ENCODE measurements around the gene LASP1. TPM values are rescaled to one million over a fixed set of nuclear protein-coding genes. Genes with fewer than 3 reads are reported as not detected.

LASP1 gene
- total and polyA plus RNA-seq, 2 of the 8 experiments (the other 6 are each of a cell fraction or from before 2014, with no cell fraction given), result 114 to 180 TPM

DNA sequence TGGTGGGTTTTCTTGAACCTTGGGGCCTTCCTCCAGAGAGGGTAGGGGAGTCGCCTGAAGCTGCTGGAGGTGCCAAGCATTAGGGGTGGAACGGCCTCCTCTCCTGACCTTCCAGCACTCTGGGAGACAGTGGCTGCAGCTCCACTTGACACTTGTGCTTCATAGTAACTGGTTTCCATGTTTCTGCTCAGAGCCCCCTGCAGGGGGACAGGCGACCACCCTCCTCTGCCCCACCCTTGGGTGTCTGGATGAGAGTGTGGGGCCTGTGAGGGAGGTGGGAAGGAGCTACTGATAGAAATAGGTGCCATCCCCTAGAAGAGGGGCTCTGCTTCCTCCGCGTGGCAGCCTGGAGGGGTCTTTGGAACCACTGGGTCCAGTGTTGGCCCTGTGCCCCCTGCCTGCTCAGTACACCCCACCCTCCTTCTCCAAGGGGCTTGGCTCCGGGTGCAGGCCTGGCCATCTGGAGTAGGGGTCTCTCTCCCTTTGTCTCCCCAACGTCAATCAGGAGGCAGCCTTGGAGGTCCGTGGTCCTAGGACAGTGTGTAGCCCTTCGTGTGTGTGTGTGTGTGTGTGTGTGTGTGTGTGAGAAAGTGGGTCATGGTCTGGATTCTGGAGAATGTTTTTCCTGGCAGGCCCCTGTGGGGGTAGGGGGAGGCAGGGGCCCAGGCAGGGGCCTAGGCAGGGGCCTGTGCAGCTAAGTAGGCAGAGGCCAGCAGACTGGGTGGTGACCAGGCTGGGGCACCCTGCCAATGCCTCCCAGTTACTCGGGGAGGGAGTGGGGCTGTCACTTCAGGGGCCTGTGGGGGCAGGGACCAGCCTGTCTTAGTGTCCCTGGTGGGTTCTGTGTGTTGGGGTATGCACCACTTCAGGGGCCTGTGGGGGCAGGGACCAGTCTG is 4.9 kb downstream of the LASP1 start:
- Histone ChIP-seq H3K4me3 (ENCODE audit: extremely low read depth in 1 of 4, insufficient read depth in 2 of 4, low read depth in 3 of 4, low read length in 4 of 4) (no peak overlapping the region), H4K91ac (replicated peaks; ENCODE audit: insufficient read length, low read length) (peak overlapping the region; percentile 15), H3K4me1 (replicated peaks in 1 of 4; ENCODE audit: control insufficient read depth in 3 of 4, insufficient read depth in 4 of 4, low read length in 3 of 4) (peaks cover 15 to 56% (median 34%) of the 10 kb centered on the region in 4 experiments), H3K9me3 (ENCODE audit: insufficient read depth in 2 of 2, low read depth in 1 of 2, low read length in 1 of 2) (no peaks in the 10 kb centered on the region), H4K8ac (ENCODE audit: extremely low read depth, insufficient read depth, low read length) (no peak overlapping the region), H3K56ac (replicated peaks; ENCODE audit: insufficient read length, low read depth, low read length) (no peak overlapping the region), H3K27me3 (replicated peaks in 1 of 4; ENCODE audit: control insufficient read depth in 3 of 4, extremely low read depth in 1 of 4, insufficient read depth in 3 of 4, low read length in 3 of 4) (no peaks in the 10 kb centered on the region), H3K27ac (ENCODE audit: low read depth, low read length) (peak overlapping the region; percentile 36; the same call in 1 of the 2 replicates), H2BK20ac (ENCODE audit: low read length) (0 out of 2 replicates have a peak overlapping the region, but pooled peaks have one; percentile 61), H3K79me2 (ENCODE audit: control insufficient read depth in 1 of 2, insufficient read depth in 2 of 2, low read length in 2 of 2) (peaks cover 32 to 81% of the 10 kb centered on the region in 2 experiments), H4K20me1 (replicated peaks in 1 of 2; ENCODE audit: control insufficient read depth in 1 of 2, insufficient read depth in 2 of 2, low read length in 2 of 2) (peaks cover 2 to 9% of the 10 kb centered on the region in 2 experiments), H2BK120ac (replicated peaks; ENCODE audit: low read depth, low read length) (no peak overlapping the region), H3K23ac (ENCODE audit: insufficient read length) (no peak overlapping the region), H3K4me2 (ENCODE audit: insufficient read depth in 1 of 2, low read depth in 2 of 2, low read length in 2 of 2) (0 out of 4 replicates have a peak overlapping the region, but pooled peaks of 1 of the 2 experiments have one; percentile 3), H3K23me2 (ENCODE audit: low read depth, low read length) (peaks cover 10% of the 10 kb centered on the region; the same call in 1 of the 2 replicates), H3K9ac (replicated peaks in 1 of 4; ENCODE audit: extremely low read depth in 1 of 4, low read depth in 3 of 4, low read length in 3 of 4) (peak overlapping the region in 1 of 4 experiments; percentile 1; a peak in 1 of 7 replicates), H4K5ac (ENCODE audit: insufficient read length, low read depth, low read length) (no peak overlapping the region), H3K14ac (ENCODE audit: insufficient read length) (no peak overlapping the region), H2AK5ac (ENCODE audit: low read depth, low read length) (0 out of 2 replicates have a peak overlapping the region, but pooled peaks have one; percentile 45), H2BK15ac (ENCODE audit: low read length) (no peak overlapping the region; the same call in 1 of the 2 replicates), H3K36me3 (ENCODE audit: control insufficient read depth in 2 of 4, insufficient read depth in 4 of 4, low read length in 3 of 4) (peaks cover 0 to 3% (median 1%) of the 10 kb centered on the region in 4 experiments; a peak in 2 of 8 replicates), H2BK12ac (ENCODE audit: low read depth, low read length) (peak overlapping the region; percentile 27; the same call in 1 of the 2 replicates), H3K4ac (replicated peaks; ENCODE audit: insufficient read length, low read depth, low read length) (no peak overlapping the region), H2BK5ac (ENCODE audit: low read depth, low read length) (0 out of 2 replicates have a peak overlapping the region, but pooled peaks have one; percentile 73), H3K18ac (ENCODE audit: extremely low read depth, low read length) (no peak overlapping the region), H3K79me1 (ENCODE audit: low read depth, low read length) (peaks cover 31% of the 10 kb centered on the region), H2AFZ (ENCODE audit: low read length) (no peak overlapping the region)
- no peak for DNase-seq (ENCODE audit: low read depth in 1 of 2, low spot score in 2 of 2)
- WGBS, 2 experiments (ENCODE audit: extremely low coverage in 1 of 2, insufficient coverage in 1 of 2, insufficient read length in 1 of 2, insufficient replicate concordance in 2 of 2, low coverage in 1 of 2, low lambda C conversion rate in 2 of 2, missing lambda C conversion rate in 1 of 2), result 88% methylated on average over 10 of the region's 10 CpGs; no CpG with 5 or more reads in 1 of the 2 experiments
- no peak for FAIRE-seq
- POLR2A ChIA-PET (ENCODE audit: partially characterized antibody), result interaction anchor here (1.0 to 24.3 kb wide), 6 partner anchors 8 to 50 kb away, joined by 3 to 468 read pairs (median 51); partner anchors contain the start of genes CWC25, LASP1NB and RPL23
- CTCF ChIA-PET (ENCODE audit: partially characterized antibody), result interaction anchor here (0.8 kb wide), 1 partner anchor 51 kb away, joined by 3 read pairs; the partner anchor contains the start of gene LASP1NB
- TF ChIP-seq CHD2 (IDR thresholded peaks at IDR 0.05; ENCODE audit: low read length) (no peak), BRCA1 (IDR thresholded peaks at IDR 0.05; ENCODE audit: low read depth, low read length) (no peak), CBX5 (IDR thresholded peaks at IDR 0.05; ENCODE audit: low read depth, low read length) (no peak), KDM1A (IDR thresholded peaks at IDR 0.05; ENCODE audit: borderline replicate concordance, low read length) (no peak), TBP (IDR thresholded peaks at IDR 0.05; ENCODE audit: low read depth, low read length) (no peak), SP4 (IDR thresholded peaks at IDR 0.05; ENCODE audit: low read length) (no peak), SIN3A (conservative IDR thresholded peaks at IDR 0.05 in 1 of 2, IDR thresholded peaks at IDR 0.05 in 1 of 2; ENCODE audit: low read depth in 1 of 2, low read length in 2 of 2) (no peak)
- TF ChIP-seq, protein P1, sequence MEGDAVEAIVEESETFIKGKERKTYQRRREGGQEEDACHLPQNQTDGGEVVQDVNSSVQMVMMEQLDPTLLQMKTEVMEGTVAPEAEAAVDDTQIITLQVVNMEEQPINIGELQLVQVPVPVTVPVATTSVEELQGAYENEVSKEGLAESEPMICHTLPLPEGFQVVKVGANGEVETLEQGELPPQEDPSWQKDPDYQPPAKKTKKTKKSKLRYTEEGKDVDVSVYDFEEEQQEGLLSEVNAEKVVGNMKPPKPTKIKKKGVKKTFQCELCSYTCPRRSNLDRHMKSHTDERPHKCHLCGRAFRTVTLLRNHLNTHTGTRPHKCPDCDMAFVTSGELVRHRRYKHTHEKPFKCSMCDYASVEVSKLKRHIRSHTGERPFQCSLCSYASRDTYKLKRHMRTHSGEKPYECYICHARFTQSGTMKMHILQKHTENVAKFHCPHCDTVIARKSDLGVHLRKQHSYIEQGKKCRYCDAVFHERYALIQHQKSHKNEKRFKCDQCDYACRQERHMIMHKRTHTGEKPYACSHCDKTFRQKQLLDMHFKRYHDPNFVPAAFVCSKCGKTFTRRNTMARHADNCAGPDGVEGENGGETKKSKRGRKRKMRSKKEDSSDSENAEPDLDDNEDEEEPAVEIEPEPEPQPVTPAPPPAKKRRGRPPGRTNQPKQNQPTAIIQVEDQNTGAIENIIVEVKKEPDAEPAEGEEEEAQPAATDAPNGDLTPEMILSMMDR (IDR thresholded peaks at IDR 0.05; ENCODE audit: control extremely low read depth in 1 of 3, insufficient read depth in 1 of 3, low read depth in 1 of 3, low read length in 3 of 3), result no peak

Data from H1 (cell line).